Body of pancreas (tissue), 4 donors: Measurements from ENCODE around the gene LTBP2.

Experiments
- CTCF ChIP-seq, 7 experiments: fragments of 450-650 bp in 4 of 7; fragments of 200-600 bp in 3 of 7; sonication (generic) in 3 of 7; IDR thresholded peaks; one replicate each; pipeline ENCODE4 v1.5.1; 2016 to 2019; ENCODE audit warnings: antibody characterized with exemption in 7 of 7
- POLR2A ChIP-seq, 3 donors: fragments of 450-650 bp; IDR thresholded peaks; one replicate each; pipeline ENCODE4 v1.6.1; 2016; ENCODE audit warnings: antibody characterized with exemption in 3 of 3, mild to moderate bottlenecking in 2 of 3

GRCh38 chr14:74594606-74595005, 17.4 kb downstream of the LTBP2 start:
- TF ChIP-seq CTCF (IDR thresholded peaks at IDR 0.05) (no peak), POLR2A (IDR thresholded peaks at IDR 0.05) (no peak)
